ENCODE results near the gene FES.

The FES gene

DNA sequence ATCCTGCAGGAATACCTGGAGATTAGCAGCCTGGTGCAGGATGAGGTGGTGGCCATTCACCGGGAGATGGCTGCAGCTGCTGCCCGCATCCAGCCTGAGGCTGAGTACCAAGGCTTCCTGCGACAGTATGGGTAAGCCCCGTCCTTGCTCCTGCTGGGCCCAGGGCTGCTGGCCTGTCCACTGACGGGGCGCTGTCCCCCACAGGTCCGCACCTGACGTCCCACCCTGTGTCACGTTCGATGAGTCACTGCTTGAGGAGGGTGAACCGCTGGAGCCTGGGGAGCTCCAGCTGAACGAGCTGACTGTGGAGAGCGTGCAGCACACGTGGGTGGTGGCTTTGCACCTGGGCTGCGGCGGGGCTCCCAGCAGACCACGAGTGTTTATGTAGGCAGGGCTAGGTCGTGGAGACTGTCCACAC, 5.0 kb downstream of the FES start:
- no peak overlapping the region for H3K27ac ChIP-seq
- no peaks in the 10 kb centered on the region for H3K9me3 ChIP-seq (ENCODE audit: severe bottlenecking)
- no peak overlapping the region for H3K4me3 ChIP-seq (ENCODE audit: low read depth, low read length)
- TF ChIP-seq, protein P1, sequence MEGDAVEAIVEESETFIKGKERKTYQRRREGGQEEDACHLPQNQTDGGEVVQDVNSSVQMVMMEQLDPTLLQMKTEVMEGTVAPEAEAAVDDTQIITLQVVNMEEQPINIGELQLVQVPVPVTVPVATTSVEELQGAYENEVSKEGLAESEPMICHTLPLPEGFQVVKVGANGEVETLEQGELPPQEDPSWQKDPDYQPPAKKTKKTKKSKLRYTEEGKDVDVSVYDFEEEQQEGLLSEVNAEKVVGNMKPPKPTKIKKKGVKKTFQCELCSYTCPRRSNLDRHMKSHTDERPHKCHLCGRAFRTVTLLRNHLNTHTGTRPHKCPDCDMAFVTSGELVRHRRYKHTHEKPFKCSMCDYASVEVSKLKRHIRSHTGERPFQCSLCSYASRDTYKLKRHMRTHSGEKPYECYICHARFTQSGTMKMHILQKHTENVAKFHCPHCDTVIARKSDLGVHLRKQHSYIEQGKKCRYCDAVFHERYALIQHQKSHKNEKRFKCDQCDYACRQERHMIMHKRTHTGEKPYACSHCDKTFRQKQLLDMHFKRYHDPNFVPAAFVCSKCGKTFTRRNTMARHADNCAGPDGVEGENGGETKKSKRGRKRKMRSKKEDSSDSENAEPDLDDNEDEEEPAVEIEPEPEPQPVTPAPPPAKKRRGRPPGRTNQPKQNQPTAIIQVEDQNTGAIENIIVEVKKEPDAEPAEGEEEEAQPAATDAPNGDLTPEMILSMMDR (IDR thresholded peaks at IDR 0.05; ENCODE audit: low read depth, low read length) = no peak
- no peak for DNase-seq
- no peaks in the 10 kb centered on the region for H3K27me3 ChIP-seq (ENCODE audit: insufficient read depth, low read depth, severe bottlenecking)
- no peaks in the 10 kb centered on the region for H3K36me3 ChIP-seq

GRCh38 chr15:90889736-90890456, 5.6 kb downstream of the FES start:
- Histone ChIP-seq H3K27me3 (ENCODE audit: insufficient read depth, low read depth, severe bottlenecking) (no peaks in the 10 kb centered on the region), H3K36me3 (no peaks in the 10 kb centered on the region), H3K27ac (no peak overlapping the region), H3K4me3 (ENCODE audit: low read depth, low read length) (no peak overlapping the region), H3K9me3 (ENCODE audit: severe bottlenecking) (no peaks in the 10 kb centered on the region)
- TF ChIP-seq, protein P1 (IDR thresholded peaks at IDR 0.05; ENCODE audit: low read depth, low read length) = no peak
- no peak for DNase-seq

DNA sequence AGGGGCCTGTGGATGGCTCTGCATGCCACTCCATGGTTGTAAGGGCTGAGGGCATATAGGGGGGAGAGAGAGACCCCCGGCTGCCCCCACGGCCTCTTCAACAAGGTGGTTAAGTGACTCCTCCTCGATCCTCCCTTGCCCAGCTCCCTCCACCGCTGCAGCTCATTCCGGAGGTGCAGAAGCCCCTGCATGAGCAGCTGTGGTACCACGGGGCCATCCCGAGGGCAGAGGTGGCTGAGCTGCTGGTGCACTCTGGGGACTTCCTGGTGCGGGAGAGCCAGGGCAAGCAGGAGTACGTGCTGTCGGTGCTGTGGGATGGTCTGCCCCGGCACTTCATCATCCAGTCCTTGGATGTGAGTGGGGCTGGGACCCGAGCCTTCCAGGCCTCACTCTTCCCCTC, 6.5 kb downstream of the FES start:
- H3K27me3 ChIP-seq (ENCODE audit: insufficient read depth, low read depth, severe bottlenecking) = no peaks in the 10 kb centered on the region
- H3K36me3 ChIP-seq = no peaks in the 10 kb centered on the region
- no peaks in the 10 kb centered on the region for H3K9me3 ChIP-seq (ENCODE audit: severe bottlenecking)
- H3K4me3 ChIP-seq (ENCODE audit: low read depth, low read length) = no peak overlapping the region
- no peak for DNase-seq
- H3K27ac ChIP-seq = no peak overlapping the region
- TF ChIP-seq, protein P1 (IDR thresholded peaks at IDR 0.05; ENCODE audit: low read depth, low read length) = no peak

DNA sequence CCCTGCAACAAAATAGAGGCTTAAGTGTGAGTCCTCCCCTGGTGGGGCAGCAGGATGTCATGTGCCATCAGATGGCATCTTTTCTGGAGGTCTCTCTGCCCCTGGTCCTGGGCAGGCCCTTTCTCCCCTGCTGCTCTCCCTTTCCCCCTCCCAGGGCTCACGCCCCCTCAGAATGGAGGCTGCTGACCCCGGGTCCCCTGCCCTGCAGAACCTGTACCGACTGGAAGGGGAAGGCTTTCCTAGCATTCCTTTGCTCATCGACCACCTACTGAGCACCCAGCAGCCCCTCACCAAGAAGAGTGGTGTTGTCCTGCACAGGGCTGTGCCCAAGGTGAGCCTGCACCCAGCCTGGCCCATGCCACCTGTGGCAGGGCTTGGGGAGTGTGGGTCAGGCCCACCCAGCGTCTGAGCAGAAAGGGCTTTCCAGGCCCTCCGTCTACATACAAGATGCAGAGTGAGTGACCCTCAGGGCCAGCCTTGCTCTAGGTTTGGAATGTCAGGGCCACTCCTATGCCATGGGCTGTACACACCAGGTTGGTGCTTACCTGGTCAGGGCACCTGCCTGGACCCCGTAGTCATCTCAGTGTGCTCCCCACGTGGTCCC, 7.1 kb downstream of the FES start:
- Histone ChIP-seq H3K9me3 (ENCODE audit: severe bottlenecking) (no peaks in the 10 kb centered on the region), H3K27me3 (ENCODE audit: insufficient read depth, low read depth, severe bottlenecking) (no peaks in the 10 kb centered on the region), H3K27ac (no peak overlapping the region), H3K4me3 (ENCODE audit: low read depth, low read length) (no peak overlapping the region), H3K36me3 (no peaks in the 10 kb centered on the region)
- no peak for DNase-seq
- TF ChIP-seq, protein P1 (IDR thresholded peaks at IDR 0.05; ENCODE audit: low read depth, low read length) = no peak

GRCh38 chr15:90892023-90892422, 7.7 kb downstream of the FES start:
- TF ChIP-seq, protein P1 (IDR thresholded peaks at IDR 0.05; ENCODE audit: low read depth, low read length) = no peak
- H3K4me3 ChIP-seq (ENCODE audit: low read depth, low read length) = no peak overlapping the region
- no peaks in the 10 kb centered on the region for H3K27me3 ChIP-seq (ENCODE audit: insufficient read depth, low read depth, severe bottlenecking)
- no peak overlapping the region for H3K27ac ChIP-seq
- H3K9me3 ChIP-seq (ENCODE audit: severe bottlenecking) = no peaks in the 10 kb centered on the region
- H3K36me3 ChIP-seq = no peaks in the 10 kb centered on the region
- no peak for DNase-seq
